Colonic mucosa (tissue), 4 donors: Measurements from ENCODE around the gene SPATA31D3. TPM values are rescaled to one million over a fixed set of nuclear protein-coding genes. Genes with fewer than 3 reads are reported as not detected.
"Not testable (repeated sequence)": the region's sequence is repeated elsewhere in the genome, so short reads cannot be mapped to it uniquely, and the experiment has no call there.

Experiments used
- DNase-seq: peaks from one replicate; pipeline ENCODE4 v3.0.0-alpha.2; 2020
- H3K27ac ChIP-seq: fragments of 200-600 bp; one replicate; pipeline ENCODE4 v1.8.0; 2021
- H3K27me3 ChIP-seq: fragments of 200-600 bp; one replicate; pipeline ENCODE4 v1.8.0; 2021
- H3K36me3 ChIP-seq: fragments of 200-600 bp; one replicate; pipeline ENCODE4 v1.8.0; 2021
- H3K4me1 ChIP-seq: fragments of 200-600 bp; one replicate; pipeline ENCODE4 v1.8.0; 2021; ENCODE audit warnings: mild to moderate bottlenecking
- H3K4me3 ChIP-seq: fragments of 200-600 bp; one replicate; pipeline ENCODE4 v1.8.0; 2021
- H3K9ac ChIP-seq, 2 donors: one replicate each; pipeline ENCODE4 v1.7.0; 2013; ENCODE audit warnings: control low read depth in 2 of 2, low read depth in 2 of 2, low read length in 2 of 2
- H3K9me3 ChIP-seq: fragments of 200-600 bp; one replicate; pipeline ENCODE4 v1.8.0; 2021
- intact Hi-C: fragments of 100-400 bp; cut with DNase I; formaldehyde crosslinking; loops from one replicate; pipeline ENCODE4 v1.14.1; 2022
- total RNA-seq, 2 donors: library from RNA; stranded (reverse); fragmentation: NEBNext Ultra II Directional in 1 of 2; extraction: Animal tissue kit (Norgen Biotek cat#: 25700) in 1 of 2; gene quantifications; one replicate each; pipeline ENCODE4 v1.2.1, GENCODE V29; 2021
- TF ChIP-seq, protein P1 (sequence below): fragments of 200-600 bp; IDR thresholded peaks from one replicate; pipeline ENCODE4 v1.8.0; 2022; ENCODE audit warnings: antibody characterized with exemption, mild to moderate bottlenecking
- donor health status: healthy.
- donor health status: DM: no; HTN: no; CAD: no.
- donor health status: DM: no; HTN: no; CAD: no.

The SPATA31D3 gene
- not detected for total RNA-seq

- H3K9ac ChIP-seq, H3K4me1 ChIP-seq, H3K4me3 ChIP-seq, H3K27ac ChIP-seq, intact Hi-C loops, H3K27me3 ChIP-seq, DNase-seq, H3K36me3 ChIP-seq, H3K9me3 ChIP-seq: not testable (repeated sequence)
These were observed at the start of gene SPATA31D3 for GRCh38 chr9:81943393-81943792. TSS of gene SPATA31D3 (plus strand) at chr9:81943500. CDS start at chr9:81943586, 86 bp downstream.

GRCh38 chr9:81893929-81894328, 49.4 kb upstream of the SPATA31D3 start:
- TF ChIP-seq, protein P1, sequence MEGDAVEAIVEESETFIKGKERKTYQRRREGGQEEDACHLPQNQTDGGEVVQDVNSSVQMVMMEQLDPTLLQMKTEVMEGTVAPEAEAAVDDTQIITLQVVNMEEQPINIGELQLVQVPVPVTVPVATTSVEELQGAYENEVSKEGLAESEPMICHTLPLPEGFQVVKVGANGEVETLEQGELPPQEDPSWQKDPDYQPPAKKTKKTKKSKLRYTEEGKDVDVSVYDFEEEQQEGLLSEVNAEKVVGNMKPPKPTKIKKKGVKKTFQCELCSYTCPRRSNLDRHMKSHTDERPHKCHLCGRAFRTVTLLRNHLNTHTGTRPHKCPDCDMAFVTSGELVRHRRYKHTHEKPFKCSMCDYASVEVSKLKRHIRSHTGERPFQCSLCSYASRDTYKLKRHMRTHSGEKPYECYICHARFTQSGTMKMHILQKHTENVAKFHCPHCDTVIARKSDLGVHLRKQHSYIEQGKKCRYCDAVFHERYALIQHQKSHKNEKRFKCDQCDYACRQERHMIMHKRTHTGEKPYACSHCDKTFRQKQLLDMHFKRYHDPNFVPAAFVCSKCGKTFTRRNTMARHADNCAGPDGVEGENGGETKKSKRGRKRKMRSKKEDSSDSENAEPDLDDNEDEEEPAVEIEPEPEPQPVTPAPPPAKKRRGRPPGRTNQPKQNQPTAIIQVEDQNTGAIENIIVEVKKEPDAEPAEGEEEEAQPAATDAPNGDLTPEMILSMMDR: no peak
- Histone ChIP-seq H3K9ac (no peak overlapping the region), H3K27ac (no peak overlapping the region), H3K9me3 (no peaks in the 10 kb centered on the region), H3K4me1 (no peaks in the 10 kb centered on the region), H3K36me3 (no peaks in the 10 kb centered on the region), H3K4me3 (no peak overlapping the region), H3K27me3 (no peaks in the 10 kb centered on the region)
- intact Hi-C loops: no loop called here
- DNase-seq: no peak

- TF ChIP-seq, protein P1: no peak
- no peak overlapping the region for H3K9ac ChIP-seq
These were observed 48.4 kb upstream of the SPATA31D3 start for GRCh38 chr9:81894891-81895290.

DNA sequence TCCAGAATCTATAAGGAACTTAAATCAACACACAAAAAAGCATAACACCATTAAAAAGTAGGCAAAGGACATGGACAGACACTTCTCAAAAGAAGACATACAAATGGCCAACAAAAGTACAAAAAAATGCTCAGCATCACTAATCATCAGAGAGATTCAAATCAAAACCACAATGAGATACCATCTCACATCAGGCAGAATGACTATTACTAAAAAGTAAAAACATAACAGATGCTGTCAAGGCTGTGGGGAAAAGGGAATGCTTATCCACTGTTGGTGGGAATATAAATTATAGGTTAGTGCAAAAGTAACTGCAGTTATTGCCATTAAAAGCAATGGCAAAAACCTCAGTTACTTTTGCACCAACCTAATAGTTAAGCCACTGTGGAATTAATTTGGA, 47.2 kb upstream of the SPATA31D3 start:
- no peak overlapping the region for H3K4me3 ChIP-seq
- intact Hi-C loops: no loop called here
- no peaks in the 10 kb centered on the region for H3K9me3 ChIP-seq
- no peaks in the 10 kb centered on the region for H3K27me3 ChIP-seq
- no peaks in the 10 kb centered on the region for H3K36me3 ChIP-seq
- no peak overlapping the region for H3K27ac ChIP-seq
- no peak for DNase-seq
- no peaks in the 10 kb centered on the region for H3K4me1 ChIP-seq
- no peak overlapping the region for H3K9ac ChIP-seq
- TF ChIP-seq, protein P1: no peak

More at GRCh38 chr9:81894891-81895290, 48.4 kb upstream of the SPATA31D3 start:
- Histone ChIP-seq H3K4me3 (no peak overlapping the region), H3K27me3 (no peaks in the 10 kb centered on the region), H3K9me3 (no peaks in the 10 kb centered on the region), H3K36me3 (no peaks in the 10 kb centered on the region), H3K4me1 (no peaks in the 10 kb centered on the region), H3K27ac (no peak overlapping the region)
- intact Hi-C loops: no loop called here
- no peak for DNase-seq

- TF ChIP-seq, protein P1: no peak
- intact Hi-C loops: no loop called here
These were observed 44.4 kb upstream of the SPATA31D3 start for GRCh38 chr9:81898851-81899250.

GRCh38 chr9:81902196-81902595, 41.1 kb upstream of the SPATA31D3 start:
- Histone ChIP-seq H3K27ac (no peak overlapping the region), H3K4me1 (no peaks in the 10 kb centered on the region), H3K9ac (no peak overlapping the region), H3K9me3 (no peaks in the 10 kb centered on the region), H3K36me3 (no peaks in the 10 kb centered on the region), H3K4me3 (no peak overlapping the region), H3K27me3 (no peaks in the 10 kb centered on the region)
- intact Hi-C loops: no loop called here
- no peak for DNase-seq
- TF ChIP-seq, protein P1: no peak

More at GRCh38 chr9:81898851-81899250, 44.4 kb upstream of the SPATA31D3 start:
- Histone ChIP-seq H3K36me3 (no peaks in the 10 kb centered on the region), H3K27ac (no peak overlapping the region), H3K4me3 (no peak overlapping the region), H3K9me3 (no peaks in the 10 kb centered on the region), H3K4me1 (no peaks in the 10 kb centered on the region), H3K9ac (no peak overlapping the region), H3K27me3 (no peaks in the 10 kb centered on the region)
- no peak for DNase-seq
